Liver (tissue), 3 donors: ENCODE results near the gene ANG.

Source experiments
- ATF3 ChIP-seq: IDR thresholded peaks from 2 replicates; pipeline ENCODE4 v1.6.1; 2016; ENCODE audit warnings: antibody characterized with exemption
- CTCF ChIP-seq: fragments of 150-350 bp; IDR thresholded peaks from 2 replicates; pipeline ENCODE4 v1.5.1; 2017; ENCODE audit warnings: improper control_type of control experiment, low read depth, low read length; ENCODE audit not compliant: missing input control
- EGR1 ChIP-seq, 2 donors: IDR thresholded peaks; 2 replicates each; pipeline ENCODE4 v1.6.1; 2016 to 2018; ENCODE audit warnings: antibody characterized with exemption in 2 of 2, low read depth in 2 of 2
- FOXA2 ChIP-seq: IDR thresholded peaks from 2 replicates; pipeline ENCODE4 v1.6.1; 2016; ENCODE audit warnings: antibody characterized with exemption
- JUND ChIP-seq, 2 donors: IDR thresholded peaks; 2 replicates each; pipeline ENCODE4 v1.6.1; 2016; ENCODE audit warnings: antibody characterized with exemption in 2 of 2
- MAX ChIP-seq: IDR thresholded peaks from 2 replicates; pipeline ENCODE4 v1.6.1; 2016; ENCODE audit warnings: antibody characterized with exemption
- RAD21 ChIP-seq, 2 donors: IDR thresholded peaks; 2 replicates each; pipeline ENCODE4 v1.6.1; 2016; ENCODE audit warnings: antibody characterized with exemption in 2 of 2, mild to moderate bottlenecking in 2 of 2
- SP1 ChIP-seq: IDR thresholded peaks from 2 replicates; pipeline ENCODE4 v1.6.1; 2018; ENCODE audit warnings: antibody characterized with exemption, mild to moderate bottlenecking
- YY1 ChIP-seq: IDR thresholded peaks from 2 replicates; pipeline ENCODE4 v1.6.1; 2016; ENCODE audit warnings: antibody characterized with exemption, mild to moderate bottlenecking
- TF ChIP-seq, protein P1 (sequence below): IDR thresholded peaks from 2 replicates; pipeline ENCODE4 v1.6.1; 2016; ENCODE audit warnings: antibody characterized with exemption, mild to moderate bottlenecking
- donor health status: healthy.
- donor health status: healthy.

GRCh38 chr14:20659813-20660395 lies 28.7 kb upstream of the ANG start:
- TF ChIP-seq CTCF (no peak), ATF3 (no peak), MAX (no peak), EGR1 (IDR thresholded peaks at IDR 0.05; ENCODE audit: low read depth in 2 of 2) (no peak), YY1 (no peak), JUND (IDR thresholded peaks at IDR 0.05) (no peak), FOXA2 (no peak), RAD21 (IDR thresholded peaks at IDR 0.05) (no peak), SP1 (no peak)
- TF ChIP-seq, protein P1, sequence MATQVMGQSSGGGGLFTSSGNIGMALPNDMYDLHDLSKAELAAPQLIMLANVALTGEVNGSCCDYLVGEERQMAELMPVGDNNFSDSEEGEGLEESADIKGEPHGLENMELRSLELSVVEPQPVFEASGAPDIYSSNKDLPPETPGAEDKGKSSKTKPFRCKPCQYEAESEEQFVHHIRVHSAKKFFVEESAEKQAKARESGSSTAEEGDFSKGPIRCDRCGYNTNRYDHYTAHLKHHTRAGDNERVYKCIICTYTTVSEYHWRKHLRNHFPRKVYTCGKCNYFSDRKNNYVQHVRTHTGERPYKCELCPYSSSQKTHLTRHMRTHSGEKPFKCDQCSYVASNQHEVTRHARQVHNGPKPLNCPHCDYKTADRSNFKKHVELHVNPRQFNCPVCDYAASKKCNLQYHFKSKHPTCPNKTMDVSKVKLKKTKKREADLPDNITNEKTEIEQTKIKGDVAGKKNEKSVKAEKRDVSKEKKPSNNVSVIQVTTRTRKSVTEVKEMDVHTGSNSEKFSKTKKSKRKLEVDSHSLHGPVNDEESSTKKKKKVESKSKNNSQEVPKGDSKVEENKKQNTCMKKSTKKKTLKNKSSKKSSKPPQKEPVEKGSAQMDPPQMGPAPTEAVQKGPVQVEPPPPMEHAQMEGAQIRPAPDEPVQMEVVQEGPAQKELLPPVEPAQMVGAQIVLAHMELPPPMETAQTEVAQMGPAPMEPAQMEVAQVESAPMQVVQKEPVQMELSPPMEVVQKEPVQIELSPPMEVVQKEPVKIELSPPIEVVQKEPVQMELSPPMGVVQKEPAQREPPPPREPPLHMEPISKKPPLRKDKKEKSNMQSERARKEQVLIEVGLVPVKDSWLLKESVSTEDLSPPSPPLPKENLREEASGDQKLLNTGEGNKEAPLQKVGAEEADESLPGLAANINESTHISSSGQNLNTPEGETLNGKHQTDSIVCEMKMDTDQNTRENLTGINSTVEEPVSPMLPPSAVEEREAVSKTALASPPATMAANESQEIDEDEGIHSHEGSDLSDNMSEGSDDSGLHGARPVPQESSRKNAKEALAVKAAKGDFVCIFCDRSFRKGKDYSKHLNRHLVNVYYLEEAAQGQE = no peak
